Endometrial microvascular endothelial cells (primary cell): ENCODE measurements around the gene PRRT1B. TPM values are rescaled to one million over a fixed set of nuclear protein-coding genes. Genes with fewer than 3 reads are reported as not detected.
"Not testable (repeated sequence)": the region's sequence is repeated elsewhere in the genome, so short reads cannot be mapped to it uniquely, and the experiment has no call there.

Experiments used
- in situ Hi-C: cut with HindIII; loops from 2 replicates; pipeline ENCODE4 v1.10.0; 2017; ENCODE audit warnings: low sequenced_read_pairs, low pct_unique_long_range_greater_than_20kb; ENCODE audit errors: inconsistent ontology term
- total RNA-seq: library from RNA; depleted of rRNA; stranded (reverse); fragments of >200 nt; gene quantifications from one replicate; pipeline ENCODE4 v1.2.3, GENCODE V29; 2015; ENCODE audit errors: inconsistent ontology term

PRRT1B gene
- total RNA-seq, 1 donor from 2014 or later, result not detected

DNA sequence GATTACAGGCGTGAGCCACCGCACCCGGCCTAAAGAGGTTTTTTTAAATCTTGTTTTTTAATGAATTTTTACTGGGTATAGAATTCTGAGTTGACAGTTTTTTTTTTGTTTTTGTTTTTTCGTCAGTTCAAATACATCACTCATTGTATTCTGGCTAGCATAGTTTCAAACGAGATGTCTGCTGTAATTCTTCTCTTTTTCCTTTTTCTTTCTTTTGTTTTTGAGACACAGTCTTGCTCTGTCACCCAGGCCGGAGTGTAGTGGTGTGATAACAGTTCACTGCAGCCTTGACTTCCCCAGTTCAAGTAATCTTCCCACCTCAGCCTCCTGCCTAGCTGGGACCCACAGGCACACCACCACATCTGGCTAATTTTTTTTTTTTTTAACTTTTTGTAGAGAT is 2.2 kb upstream of the PRRT1B start:
- in situ Hi-C loops, result no loop called here

DNA sequence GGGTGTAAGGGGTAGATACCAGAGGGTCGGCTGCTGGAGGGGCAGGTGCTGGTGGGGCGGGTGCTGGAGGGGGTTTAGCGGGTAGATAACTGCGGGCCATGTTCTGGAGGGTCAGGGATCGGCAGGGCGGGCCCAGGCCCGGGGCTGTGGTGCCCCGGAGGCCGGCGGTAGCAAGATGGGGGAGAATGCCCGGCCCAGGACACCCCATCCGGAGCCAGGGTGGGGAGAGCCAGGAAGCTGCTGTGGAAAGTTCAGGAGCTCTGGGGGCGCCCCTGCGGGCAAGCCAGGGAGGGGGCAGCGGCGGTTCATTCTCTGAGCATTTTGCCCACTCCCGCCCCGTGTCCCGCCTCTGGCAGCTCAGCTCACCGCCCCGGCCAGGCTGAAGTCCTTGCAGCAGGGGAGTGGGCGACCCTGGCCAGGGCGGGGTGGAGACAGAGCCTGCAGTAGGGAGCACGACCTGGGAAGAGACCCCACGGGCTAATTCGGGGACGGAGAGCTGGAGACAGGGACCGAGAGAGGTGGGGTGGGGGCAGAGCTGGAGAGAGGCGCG is 538 bp downstream of the PRRT1B start:
- in situ Hi-C loops, result no loop called here

DNA sequence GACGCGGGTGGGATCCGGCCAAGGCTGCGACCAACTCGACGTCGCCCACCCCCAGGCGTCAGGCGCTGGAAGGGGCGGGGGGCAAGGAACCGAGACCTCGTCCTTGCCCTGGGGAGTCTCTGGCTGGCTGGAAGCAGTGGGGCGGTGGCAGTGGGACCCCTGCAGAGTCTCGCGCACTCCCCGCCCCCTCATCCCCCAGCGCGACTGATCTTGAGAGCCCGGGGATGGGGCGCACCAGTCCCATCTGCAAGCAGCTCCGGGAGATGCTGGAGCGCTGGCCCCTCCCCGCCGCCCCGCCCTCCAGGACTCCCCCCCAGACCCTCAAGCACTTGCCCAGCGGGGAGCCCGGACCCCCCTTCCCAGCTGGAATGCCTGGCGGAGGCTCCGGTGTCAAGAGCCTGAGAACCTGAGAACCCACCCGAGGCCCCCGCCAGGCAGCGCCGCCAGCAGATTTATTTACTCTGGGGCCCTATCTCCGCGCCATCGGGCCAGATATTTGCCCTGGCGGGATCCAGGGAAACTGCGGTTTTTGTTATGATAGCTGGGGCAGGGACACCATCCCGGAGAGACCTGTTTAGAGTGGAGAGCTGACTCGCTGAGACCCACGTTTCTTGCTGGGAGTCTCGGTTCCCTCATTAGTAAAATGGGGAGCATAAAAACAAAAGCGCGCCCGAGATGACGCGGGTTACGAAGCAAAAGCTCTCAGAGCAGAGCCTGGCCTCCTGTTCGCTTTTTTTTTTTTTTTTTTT is 1.2 kb downstream of the PRRT1B start:
- in situ Hi-C loops, result no loop called here

DNA sequence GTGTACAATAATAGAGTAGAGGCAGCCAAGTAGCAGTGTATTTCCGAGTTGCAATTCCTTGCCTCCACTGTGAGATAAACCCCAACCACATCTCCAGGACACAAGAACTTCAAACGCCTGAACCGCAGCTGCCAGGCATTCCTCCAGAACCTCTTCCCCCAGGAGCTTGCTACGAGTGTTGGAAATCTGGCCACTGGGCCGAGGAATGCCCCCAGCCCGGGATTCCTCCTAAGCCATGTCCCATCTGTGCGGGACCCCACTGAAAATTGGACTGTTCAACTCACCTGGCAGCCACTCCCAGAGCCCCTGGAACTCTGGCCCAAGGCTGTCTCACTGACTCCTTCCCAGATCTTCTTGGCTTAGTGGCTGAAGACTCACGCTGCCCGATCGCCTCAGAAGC is 3.9 kb downstream of the PRRT1B start:
- in situ Hi-C loops, result not testable (repeated sequence)

DNA sequence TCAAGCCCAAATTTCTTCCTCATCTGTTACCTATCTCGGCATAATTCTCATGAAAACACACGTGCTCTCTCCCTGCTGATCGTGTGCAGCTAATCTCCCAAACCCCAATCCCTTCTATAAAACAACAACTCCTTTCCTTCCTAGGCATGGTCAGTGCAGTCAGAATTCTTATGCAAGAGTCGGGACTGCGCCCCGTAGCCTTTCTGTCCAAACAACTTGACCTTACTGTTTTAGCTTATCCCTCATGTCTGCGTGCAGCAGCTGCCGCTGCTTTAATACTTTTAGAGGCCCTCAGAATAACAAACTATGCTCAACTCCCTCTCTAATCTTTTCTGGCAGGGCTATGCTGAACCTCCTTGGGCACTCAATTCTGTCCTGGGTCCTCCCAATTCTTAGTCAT is 5.1 kb downstream of the PRRT1B start:
- in situ Hi-C loops, result not testable (repeated sequence)

DNA sequence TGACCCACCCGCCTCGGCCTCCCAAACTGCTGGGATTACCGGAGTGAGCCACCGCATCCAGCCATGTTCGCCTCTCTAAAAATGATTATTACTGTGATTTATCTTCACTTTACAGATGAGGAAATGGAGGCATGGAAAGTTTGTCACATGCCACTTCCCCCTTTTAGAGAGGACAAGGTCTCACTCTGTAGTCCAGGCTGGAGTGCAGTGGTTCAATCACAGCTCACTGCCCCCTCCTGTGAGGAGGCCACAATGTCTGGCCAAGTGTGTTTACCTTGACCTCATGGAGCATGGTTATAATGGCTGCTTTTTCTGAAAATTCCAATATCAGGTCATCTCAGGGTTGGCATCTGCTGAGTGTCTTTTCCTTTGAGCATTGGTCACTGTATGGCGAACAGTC is 6.7 kb downstream of the PRRT1B start:
- in situ Hi-C loops, result no loop called here

DNA sequence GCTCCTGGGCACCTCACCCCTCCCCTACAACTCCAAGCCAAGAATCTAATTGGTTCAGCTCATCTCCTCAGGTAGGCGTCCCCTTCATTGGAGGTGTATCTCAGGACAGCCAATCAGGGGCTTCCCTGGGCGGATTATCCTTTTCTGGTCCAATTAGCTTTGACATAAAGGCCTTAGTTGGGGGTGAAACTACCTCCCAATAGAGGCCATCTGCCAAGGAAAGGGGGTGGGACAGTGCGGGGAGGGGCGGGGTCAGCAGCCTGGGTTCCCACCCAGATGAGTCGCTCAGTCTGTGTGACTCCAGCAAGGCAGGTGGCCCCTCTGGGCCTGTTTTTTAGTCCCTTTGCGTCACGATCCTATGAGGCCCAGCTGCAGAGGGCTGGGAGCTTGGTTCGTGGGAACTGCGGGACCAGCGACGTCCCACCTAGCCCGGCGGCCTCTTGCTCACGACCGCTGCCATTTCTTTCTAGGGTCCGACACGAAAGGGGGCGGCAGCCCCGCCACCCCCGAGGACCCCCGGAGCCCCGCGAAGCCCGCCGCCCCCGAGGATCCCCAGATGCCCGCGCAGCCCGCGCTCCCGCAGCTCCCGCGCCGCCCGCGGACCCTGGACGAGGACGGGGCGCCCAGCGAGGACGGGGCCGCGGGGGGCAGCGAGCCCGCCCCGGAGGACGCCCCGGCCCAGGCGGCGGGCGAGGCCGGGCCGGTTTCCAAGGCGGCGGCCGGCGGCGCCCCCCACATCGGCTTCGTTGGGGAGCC is 8.9 kb downstream of the PRRT1B start:
- in situ Hi-C loops, result no loop called here

DNA sequence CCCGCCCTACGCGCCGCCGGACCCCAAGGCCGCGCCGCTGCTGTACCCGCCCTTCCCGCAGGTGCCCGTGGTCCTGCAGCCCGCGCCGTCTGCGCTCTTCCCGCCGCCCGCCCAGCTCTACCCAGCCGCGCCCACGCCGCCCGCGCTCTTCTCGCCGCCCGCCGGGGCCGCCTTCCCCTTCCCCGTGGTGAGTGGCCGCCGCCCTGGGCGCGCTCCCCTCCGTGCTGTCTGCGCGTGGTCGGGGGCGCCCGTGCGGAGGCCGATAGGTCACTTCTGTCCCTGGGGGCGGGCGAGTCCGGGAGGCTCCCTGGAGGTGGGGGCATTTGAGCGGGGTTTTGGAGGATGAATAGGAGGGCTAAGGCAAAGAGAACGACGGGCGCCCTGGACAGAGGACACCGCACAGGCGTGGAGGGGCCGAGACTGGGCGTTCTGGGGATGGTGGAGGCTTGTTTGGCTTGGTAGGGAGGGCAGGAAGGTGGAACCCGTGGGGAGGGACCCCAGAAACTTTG is 9.6 kb downstream of the PRRT1B start:
- in situ Hi-C loops, result no loop called here

DNA sequence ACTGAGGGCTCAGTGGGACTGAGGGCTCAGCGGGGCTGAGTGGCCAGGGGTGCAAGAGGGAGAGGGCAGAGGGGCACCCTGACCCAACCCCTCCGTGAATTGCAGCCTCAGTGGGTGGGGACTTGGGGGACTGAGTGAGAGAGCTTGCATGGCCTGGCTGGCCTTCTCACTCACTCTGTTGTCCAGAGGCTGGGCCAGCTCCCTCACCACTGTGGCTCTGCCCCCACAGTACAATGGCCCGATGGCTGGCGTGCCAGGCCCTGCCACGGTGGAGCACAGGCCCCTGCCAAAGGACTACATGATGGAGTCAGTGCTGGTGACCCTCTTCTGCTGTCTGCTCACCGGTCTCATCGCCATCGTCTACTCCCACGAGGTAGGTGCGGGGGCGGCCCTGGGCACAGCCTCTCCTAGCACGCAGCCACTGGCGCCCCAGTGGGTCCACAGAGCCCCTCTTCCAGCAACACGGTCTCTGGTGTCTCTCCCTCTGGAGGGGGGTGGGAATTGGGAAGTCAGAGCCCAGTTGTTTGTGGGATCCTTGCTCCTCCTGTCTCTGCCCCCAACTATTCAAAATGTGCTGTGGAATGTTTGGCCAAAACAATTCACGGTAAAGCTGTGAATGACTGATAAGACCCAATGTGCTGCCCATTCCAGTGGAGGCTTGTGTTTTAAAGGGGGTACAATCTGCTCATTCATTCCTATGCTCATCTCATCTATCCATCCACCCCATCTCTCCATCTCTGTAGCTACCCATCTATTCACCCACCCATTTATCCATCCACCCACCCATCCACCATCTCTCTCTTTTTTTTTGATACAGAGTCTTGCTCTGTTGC is 10.7 kb downstream of the PRRT1B start:
- in situ Hi-C loops, result no loop called here

DNA sequence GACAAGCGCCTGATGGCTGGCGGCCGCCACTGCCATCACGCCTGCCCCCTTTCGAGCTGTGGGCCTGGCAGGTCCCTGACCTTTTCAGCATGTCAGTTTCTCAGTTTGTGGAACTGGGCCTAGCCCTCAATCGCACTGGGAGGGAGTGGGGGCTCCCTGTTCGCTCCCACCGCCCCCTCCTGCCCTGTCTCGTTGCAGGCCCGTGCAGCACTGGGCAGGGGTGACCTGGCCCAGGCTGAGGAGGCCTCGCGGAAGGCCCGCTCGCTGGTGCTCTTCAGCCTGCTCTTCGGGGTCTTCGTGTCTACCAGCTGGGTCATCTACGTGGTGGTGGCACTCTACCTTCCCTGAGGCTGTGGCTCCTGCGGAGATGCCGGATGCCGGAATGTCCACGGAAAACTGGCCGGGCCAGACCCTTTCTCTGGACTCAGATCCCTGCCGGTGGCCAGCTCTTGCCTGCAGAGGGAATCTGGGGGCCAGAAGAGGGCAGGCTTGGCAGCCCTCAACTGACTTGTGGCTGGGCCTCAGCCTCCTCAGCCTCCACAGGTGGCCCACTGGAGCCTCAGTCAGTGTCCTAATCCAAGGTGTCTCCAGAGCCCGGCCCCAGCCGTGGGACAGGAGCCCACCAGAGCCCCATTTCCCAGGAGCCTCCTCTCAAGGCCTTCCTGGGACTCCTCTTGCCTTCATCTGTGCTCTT is 12.7 kb downstream of the PRRT1B start:
- in situ Hi-C loops, result no loop called here

DNA sequence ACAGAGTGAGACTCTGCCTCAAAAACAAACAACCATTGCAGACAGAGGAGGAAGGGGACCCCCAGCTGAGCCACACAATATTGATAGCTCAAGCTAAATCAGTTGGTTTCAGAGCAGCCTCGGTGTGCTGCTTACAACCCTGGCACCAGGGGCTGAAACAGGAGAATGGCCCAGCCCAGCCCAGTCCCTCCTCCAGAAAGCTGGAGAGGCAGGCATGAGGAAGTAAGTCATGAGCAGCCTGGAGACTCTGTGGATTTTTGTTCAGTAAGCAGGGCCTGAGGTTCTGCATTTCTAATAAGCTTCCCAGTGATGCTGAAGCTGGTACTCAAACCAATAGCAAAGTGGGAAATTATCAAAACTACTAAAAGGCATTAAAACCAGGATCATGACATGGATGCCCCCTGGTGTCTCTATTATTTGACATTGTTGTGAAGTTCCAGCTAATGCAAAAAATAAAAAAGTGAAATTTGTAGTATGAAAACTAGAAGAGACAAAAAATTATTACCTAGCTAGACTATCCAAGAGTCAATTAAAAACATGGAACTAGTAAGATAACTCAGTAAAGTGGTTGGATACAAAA is 14.2 kb downstream of the PRRT1B start:
- in situ Hi-C loops, result no loop called here

DNA sequence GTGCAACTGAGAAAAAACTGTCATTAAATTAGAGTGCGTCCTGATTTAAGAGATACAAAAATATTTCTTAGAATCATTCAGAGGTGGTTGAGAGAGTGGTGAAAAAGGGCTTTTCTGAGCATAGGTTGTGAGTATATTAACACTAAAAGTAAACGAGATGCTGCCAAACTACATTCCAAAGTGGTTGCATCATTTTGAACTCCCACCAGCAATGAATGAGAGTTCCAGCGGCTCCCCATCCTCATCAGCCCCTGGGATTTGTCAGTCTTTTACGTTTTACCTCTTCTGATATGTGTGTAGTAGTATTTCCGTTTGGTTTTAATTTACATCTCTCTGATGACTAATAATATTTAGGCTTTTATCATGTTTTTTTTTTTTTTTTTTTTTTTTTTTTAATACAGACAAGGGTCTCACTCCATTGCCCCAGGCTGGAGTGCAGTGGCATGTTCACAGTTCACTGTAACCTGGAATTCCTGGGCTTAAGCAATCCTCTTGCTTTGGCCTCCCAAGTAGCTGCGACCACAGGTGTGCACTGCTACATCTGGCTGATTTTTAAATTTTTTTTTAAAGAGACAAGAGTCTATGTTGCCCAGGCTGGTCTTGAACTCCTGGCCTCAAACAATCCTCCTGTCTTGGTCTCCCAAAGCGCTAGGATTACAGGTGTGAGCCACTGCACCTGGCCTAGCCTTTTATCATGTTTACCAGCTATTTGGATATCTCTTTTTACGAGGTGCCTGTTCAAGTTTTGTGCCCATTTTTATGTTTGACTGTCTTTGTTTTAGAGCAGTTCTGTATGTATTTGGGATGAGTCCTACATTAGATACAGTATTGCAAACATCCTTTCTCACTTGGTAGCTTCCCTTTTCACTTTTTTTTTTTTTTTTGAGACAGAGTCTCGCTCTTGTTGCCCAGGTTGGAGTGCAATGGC is 17.0 kb downstream of the PRRT1B start:
- in situ Hi-C loops, result no loop called here

DNA sequence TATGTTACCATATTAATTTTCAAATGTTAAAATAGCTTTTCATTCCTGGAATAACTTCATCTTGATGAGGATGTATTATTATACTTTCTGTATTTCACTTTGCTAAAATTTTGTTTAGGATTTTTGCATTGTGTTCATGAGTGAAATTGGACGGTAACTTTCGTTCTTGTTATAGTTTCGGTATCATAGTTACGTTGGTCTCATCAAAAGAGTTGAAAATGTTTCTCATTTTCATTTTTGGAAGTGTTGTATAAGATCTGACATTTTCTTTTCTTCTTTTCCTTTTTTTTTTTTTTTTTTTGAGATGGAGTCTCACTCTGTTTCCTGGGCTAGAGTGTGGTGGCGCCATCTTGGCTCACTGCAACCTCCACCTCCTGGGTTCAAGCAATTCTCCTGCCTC is 20.0 kb downstream of the PRRT1B start:
- in situ Hi-C loops, result no loop called here

DNA sequence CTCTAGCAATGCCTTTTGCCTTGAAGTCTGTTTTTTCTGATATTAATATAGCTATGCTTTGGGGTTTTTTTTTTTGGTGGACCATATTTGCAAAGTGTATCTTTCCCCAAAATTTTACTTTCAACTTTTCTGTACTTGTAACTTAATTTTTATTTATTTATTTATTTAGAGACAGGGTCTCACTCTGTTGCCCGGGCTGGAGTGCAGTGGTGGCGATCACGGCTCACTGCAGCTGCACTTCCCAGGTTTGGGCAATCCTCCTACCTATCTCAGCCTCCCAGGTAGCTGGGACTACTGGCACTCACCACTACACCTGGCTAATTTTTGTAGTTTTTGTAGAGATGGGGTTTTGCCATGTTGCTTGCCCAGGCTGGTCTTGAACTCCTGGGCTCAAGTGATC is 20.8 kb downstream of the PRRT1B start:
- in situ Hi-C loops, result no loop called here

DNA sequence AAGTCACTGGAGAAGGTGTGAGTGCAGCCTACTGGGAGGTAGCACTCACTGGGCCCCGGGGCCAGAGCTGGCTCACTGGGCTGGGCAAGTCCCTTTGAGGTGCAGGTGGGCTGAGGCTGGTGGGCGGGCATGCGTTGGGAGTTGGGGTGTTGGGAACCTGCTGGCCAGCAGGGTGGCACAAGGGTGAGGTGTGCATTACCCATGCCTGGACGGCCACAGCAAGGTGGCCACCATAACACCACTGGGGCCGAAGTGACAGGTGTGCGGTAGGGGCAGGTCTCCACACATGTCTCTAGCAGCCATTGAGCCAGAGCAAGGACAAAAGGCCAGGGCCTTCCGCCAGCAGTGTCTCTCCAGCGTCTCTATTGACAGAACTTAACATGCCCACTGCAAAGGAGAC is 22.6 kb downstream of the PRRT1B start:
- in situ Hi-C loops, result no loop called here

DNA sequence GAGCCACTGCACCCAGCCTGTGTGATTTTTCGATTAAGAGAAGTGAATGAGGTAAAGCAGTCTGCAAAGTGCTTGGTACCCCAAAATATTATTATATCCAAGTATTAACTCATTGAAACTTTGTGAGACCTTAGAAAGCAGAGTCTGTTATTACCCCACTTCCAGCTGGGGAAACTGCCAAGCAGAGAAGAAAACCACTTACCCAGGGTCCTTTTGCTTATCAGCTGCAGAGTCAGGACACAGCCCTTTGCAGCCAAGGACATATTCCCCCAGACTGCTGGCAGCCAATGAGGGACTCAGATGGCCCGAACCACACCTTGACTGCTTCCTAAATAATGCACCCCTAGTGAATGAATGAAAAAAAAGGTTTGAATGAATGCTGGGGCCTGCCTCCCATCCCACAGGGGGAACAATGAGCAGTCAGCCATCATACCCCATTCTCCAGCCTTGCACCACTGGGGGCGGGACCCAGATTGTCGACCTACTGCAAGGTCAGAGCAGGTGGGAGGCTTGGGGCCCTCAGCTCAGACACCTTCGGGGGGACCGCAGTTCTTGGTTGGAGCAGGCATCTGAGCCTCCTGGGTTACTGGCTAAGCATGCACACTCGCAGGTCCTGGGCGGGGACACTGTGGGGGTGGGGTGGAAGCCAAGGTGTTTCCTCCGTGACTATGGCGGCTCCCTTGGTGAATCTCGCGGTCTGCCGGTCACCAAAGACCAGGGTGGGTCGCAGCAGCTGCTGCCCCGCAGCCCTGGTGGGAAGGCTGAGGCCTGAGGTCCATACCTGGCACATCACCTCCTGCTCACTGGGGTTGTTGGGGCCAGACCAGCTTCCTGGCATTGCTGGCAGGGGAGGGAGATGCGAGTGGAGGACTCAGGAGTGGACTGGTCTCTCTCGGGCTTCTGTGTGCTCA is 29.7 kb downstream of the PRRT1B start:
- in situ Hi-C loops, result no loop called here
